Erythroblast (primary cell): ENCODE data around the gene SLC35E4.

Source experiments
- GATA1 ChIP-seq: IDR thresholded peaks from 2 replicates; pipeline ENCODE4 v1.6.1; 2011; ENCODE audit warnings: low read depth, mild to moderate bottlenecking, control low read depth, low read length, moderate library complexity
- POLR2A ChIP-seq: IDR thresholded peaks from 2 replicates; pipeline ENCODE4 v1.6.1; 2011; ENCODE audit warnings: mild to moderate bottlenecking, low read length

DNA sequence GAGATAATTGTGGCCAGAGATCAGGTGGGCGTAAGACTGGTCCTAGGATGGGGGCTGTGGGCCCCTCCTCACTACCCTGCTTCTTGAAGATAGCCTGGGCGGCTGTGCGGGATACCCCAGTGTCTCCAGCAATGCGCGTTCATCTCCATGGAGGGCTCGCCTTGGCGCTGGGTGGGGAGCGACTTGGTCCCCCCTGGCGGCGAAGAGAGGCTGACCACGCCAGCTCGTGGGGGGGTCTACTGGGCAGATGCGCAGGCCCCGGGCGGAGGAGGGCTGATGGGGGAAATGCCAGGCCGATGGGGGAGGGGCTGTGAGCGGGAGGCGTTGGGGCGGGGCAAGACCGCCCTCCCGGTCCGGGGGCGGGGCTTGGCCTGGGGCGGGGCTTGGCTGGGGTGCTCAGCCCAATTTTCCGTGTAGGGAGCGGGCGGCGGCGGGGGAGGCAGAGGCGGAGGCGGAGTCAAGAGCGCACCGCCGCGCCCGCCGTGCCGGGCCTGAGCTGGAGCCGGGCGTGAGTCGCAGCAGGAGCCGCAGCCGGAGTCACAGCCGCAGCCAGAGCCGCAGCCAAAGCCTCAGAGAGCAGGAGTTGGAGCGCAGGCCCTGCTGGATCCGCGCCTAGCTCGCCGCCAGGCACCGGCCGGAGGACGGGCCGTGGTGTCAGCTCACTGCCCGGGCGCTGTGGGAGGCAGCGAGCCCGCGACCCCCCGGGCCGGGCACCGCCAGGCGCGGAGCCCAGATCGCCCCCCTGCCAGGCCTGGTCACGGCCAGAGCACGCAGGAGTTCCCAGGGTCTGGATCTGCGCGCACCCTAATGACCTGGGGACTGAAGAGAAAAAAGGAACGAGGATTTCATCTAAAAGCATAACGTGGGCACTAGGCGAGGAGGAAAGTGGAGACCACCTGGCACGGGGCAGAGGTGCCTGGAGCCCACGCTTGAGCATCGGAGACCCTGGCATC, at the start of gene SLC35E4:
- TF ChIP-seq POLR2A (peak; percentile 35), GATA1 (no peak)
